Nucleus accumbens (tissue), 56 donors: ENCODE results near the gene CENPP.

Source experiments
- DNase-seq, 56 donors: peaks; one replicate each; lab custom pipeline; 2025; lab: John Stamatoyannopoulos, UW

The CENPP gene

DNA sequence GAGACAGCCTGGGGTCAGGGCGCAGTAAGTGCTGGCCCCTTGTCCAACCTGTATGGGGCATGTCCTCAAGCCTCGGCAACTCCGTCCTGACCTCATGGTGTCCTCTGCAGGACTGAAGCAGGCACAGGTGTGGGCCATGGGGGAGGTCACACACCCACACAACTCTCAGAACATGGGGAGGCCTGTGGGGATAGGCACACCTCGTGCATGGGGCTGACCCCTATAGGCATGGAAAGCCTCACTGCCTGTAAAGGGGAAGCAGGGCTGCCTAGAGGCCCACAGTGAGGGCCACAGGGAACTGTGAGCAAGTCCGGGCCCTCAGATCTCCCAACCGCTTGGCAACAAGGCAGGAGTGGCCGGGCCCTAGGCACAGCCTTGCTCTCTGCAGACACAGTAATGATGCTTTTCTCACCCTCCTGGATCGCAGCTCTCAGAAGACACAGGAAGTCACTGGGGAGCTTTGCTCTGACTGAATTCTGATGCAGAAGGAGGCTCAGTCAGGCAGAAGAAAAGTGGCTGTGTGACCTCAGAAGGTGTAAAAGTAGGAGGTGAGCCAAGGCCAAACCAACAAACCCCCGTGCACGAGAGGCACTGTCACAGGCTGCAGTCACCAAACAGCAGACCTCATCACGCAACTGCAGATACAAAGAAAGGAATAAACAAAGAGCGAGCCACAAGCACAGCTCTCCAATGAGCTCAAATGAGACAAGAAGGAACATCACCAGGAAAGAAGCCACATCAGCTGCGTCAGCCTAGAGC is 338.8 kb downstream of the CENPP start:
- DNase-seq: peak in 8 of 56 donors; percentile 11 to 53 (median 27)

DNA sequence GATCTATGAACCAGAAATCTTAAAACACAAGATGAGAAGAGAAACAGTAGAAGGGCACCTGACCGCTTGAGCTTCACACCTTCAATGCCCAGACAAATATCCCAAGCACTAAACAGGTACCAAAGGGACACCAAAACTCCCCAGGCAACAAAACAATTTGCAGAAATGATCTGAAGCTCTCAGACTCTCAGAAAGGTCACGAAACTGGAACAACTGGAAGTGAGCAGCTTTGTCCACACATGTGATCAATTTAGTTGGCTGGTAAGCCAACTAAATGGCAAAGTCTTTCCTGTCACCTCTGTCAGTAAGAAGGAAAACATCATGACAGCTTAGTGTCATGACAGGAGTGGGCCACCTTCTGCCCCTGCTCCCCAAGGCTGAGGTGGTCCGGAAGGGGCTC is 340.1 kb downstream of the CENPP start:
- DNase-seq: no peak

DNA sequence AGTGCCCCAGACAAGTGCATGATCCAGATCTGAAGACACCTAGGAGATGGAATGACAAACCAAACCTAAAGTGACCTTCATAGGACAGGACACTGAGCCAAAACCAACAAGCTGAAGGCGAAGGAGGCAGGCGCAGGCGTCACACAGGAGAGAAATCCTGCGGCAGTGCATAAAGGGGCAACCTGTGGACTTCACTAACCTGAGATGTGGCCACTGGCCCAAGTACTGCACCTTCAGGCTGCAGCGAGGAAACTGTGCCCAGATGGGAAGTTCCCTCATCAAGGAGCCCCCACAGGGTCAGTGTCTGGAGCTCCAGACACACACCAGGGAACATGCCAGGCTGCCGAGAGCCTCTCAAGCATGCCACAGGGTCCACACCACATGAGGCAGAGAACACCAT is 340.5 kb downstream of the CENPP start:
- no peak for DNase-seq

DNA sequence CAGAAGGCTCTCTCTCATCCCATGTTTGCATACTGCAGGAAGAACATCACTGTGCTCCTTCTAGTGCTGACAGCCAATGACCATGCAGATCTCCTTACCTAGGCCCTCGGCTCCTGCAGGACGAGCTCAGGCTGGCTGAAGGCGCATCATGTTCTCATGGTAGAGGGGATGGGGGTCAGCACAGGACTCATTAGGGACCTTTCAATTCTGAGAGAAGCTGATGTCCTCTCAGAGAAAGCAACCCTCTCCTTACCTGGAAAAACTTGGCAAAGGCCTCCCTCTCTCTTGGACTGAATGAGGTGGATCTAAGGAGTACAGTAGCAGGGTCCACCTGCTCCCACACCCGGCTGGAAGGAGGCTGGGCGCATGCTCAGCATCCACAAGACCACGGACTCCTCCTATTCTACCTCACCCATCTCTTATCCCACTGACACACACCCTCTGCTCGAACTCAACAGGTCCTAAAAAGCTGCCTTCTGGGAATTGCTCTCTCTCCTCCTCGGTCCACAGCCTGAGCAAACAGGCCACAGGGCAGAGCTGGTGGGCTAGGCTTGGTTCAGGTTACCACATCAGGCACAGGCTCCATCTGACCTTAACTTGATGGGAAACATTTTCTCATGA is 341.3 kb downstream of the CENPP start:
- DNase-seq: no peak

DNA sequence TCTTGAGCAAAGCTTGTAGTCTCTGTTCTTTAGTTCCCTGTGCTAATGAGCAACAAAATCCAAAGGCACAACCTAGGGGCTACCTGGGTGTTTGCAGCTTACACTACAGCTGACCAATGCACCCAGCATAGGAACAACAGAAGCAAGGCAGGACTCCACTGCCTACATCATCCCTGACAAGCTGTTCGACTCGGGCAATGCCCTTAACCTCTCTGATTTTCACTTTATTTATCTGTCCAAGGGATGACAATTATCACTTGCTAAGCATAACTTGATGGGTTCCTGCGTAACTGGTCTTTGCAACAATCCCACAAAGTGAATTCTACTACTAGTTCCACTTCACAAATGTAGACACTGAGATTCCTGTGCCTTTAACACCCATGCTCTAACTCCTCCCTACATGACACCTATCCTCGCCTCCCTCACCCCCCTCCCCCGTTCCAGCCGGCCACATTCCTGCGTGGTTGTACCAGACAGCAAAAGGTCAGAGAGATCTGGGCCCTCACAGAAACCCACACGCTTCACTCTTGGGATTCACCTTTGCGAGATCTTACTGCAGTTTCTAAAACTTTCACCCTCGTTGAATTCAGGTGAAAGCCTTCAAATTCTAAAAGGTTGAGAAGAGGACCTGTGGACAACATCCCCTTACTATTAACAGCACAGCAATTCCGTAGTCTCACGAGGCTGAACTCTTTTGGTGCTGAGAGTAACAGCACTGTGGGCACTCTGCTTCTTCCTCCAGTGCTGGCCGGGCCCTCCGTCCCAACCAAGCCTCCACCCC is 343.2 kb downstream of the CENPP start:
- DNase-seq: peak in 1 of 56 donors; percentile 21

DNA sequence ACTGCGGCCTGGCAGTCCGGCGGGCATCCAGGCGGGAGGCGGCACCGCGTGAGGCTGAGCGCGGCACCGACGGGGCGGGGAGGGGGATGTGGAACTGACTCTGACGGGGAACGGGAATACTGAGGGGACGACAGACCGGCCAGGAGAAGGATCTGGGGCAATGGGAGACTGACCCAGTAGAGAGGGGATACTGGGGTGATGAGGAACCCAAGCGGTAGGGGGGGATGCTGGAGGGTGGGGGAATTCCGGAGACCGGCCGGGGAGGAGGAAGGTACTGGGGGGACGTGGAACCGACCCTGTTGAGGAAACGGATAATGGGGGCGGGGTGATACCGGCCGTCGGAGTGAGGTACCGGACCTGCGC is 343.8 kb downstream of the CENPP start:
- peak in 11 of 56 donors; percentile 17 to 63 (median 25) for DNase-seq
